Subcutaneous abdominal adipose tissue (tissue), 5 donors: ENCODE results near the gene SUCLG2.

Experiments
- H3K27ac ChIP-seq: one replicate; pipeline ENCODE4 v1.7.0; 2013; ENCODE audit warnings: low read depth, mild to moderate bottlenecking, inconsistent platforms, low read length, moderate library complexity
- H3K27me3 ChIP-seq, 5 donors: one replicate each; pipeline ENCODE4 v1.7.0; 2013; ENCODE audit warnings: low read length in 5 of 5, inconsistent platforms in 1 of 5; ENCODE audit not compliant: control insufficient read depth in 5 of 5, insufficient read depth in 4 of 5
- H3K36me3 ChIP-seq, 5 donors: one replicate each; pipeline ENCODE4 v1.7.0; 2013; ENCODE audit warnings: low read length in 5 of 5; ENCODE audit not compliant: control insufficient read depth in 5 of 5, insufficient read depth in 5 of 5
- H3K4me1 ChIP-seq, 5 donors: one replicate each; pipeline ENCODE4 v1.7.0; 2013; ENCODE audit warnings: low read length in 5 of 5, mild to moderate bottlenecking in 3 of 5, moderate library complexity in 1 of 5; ENCODE audit not compliant: control insufficient read depth in 5 of 5, insufficient read depth in 5 of 5
- H3K4me3 ChIP-seq, 5 donors: one replicate each; pipeline ENCODE4 v1.7.0; 2013; ENCODE audit warnings: low read length in 5 of 5, low read depth in 1 of 5
- H3K9ac ChIP-seq, 5 donors: one replicate each; pipeline ENCODE4 v1.7.0; 2013; ENCODE audit warnings: low read length in 5 of 5, mild to moderate bottlenecking in 4 of 5, moderate library complexity in 3 of 5
- H3K9me3 ChIP-seq, 5 donors: one replicate each; pipeline ENCODE4 v1.7.0; 2013; ENCODE audit warnings: low read length in 5 of 5; ENCODE audit not compliant: control insufficient read depth in 5 of 5
- donor health status: healthy.
- donor health status: healthy.
- donor health status: healthy.
- donor health status: healthy.
- donor health status: healthy.

The SUCLG2 gene

DNA sequence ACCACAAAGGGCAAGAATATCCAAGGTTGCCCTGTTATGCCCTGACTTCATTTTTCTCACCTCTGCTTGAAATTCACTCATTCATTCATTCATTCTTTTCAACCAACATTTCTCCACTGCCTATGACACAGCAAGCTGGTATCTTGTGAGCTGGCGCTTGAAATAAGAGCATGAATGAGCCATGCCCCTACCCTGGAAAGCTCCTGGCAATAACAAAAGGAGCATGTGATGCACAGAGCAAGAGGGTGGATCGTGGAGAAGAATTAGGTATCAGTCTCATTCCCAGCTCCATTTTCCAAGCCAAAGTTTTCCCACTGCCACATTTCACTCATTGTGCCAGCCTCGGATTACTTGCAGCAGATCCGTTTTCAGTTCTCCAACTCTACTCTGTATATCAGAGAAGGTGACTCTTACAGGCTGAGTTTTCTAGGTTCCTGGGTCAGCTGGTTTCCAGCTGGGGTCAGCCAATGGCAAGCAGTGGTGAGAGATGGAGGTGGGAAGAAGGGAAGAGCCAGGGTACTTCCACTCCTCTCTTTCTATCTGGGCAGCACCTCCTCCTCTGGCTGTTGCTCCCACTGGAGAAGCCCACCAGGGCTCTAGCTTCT lies 144.8 kb downstream of the SUCLG2 start:
- Histone ChIP-seq H3K27me3 (no peaks in the 10 kb centered on the region), H3K4me1 (no peaks in the 10 kb centered on the region), H3K27ac (no peak overlapping the region), H3K9ac (no peak overlapping the region), H3K4me3 (no peak overlapping the region), H3K9me3 (no peaks in the 10 kb centered on the region), H3K36me3 (peaks cover 12 to 20% (median 17%) of the 10 kb centered on the region in 5 donors)

DNA sequence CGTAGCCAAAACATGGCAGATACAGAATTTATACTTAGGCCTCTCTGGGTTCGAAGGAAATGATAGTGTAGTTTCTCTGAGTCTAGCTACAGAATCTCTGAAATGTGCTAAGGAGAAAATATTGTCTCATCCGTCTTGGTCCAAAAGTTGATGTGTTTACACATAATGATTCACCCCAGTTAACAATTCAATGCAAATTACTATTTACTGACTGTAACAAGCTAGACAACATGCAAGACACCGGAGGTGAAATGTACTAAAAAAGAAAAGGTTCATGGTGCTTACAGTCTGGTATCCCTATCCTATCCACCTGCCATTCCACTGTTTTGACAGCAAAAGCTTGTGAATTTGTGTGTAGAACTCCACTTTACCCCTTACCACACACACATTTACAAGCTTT lies 146.8 kb downstream of the SUCLG2 start:
- Histone ChIP-seq H3K27me3 (no peaks in the 10 kb centered on the region), H3K9ac (no peak overlapping the region), H3K9me3 (no peaks in the 10 kb centered on the region), H3K4me1 (no peaks in the 10 kb centered on the region), H3K27ac (no peak overlapping the region), H3K4me3 (no peak overlapping the region), H3K36me3 (peaks cover 6 to 20% (median 15%) of the 10 kb centered on the region in 5 donors)

DNA sequence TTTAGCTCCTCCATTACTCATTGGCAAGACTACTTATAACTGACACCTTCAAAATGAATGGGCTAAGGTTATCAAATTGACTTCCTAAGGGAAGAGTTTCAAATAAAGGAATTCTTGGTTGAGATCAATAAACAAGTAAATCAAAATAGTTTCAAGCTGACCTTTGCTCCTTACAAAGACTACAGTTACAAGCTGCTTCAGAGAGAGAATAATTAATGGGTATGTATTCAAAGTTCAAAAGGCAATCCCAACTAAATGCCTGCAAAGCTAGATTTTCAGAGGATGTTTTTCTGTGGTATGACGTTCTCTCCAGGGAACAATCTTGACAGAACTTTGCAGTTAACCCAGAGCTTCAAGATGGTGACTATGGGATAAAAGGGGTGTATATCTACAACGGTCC lies 153.7 kb downstream of the SUCLG2 start:
- Histone ChIP-seq H3K9ac (no peak overlapping the region), H3K4me1 (no peaks in the 10 kb centered on the region), H3K36me3 (peaks cover 0 to 17% (median 3%) of the 10 kb centered on the region in 5 donors), H3K27me3 (no peaks in the 10 kb centered on the region), H3K4me3 (no peak overlapping the region), H3K27ac (no peak overlapping the region), H3K9me3 (no peaks in the 10 kb centered on the region)

DNA sequence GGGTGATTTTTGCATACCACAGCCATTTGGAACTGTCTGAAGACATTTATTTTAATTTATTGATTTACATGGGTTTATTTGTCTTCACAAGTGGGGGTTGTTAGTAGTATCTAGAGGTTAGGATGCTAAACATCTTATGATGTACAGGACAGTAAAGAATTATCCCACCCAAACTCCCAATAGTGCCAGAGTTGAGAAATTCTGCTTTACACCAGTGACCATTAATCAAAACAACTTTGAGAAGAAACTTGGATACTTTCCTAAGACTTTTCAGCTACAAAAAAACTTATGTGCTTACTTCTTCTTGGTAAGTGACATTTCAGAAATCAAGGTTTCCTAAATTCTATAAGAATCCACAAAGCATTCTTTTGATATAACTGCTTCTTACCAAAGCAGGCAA lies 156.7 kb downstream of the SUCLG2 start:
- H3K9ac ChIP-seq, result no peak overlapping the region
- H3K36me3 ChIP-seq, result peaks cover 4 to 20% (median 16%) of the 10 kb centered on the region in 5 donors
- no peaks in the 10 kb centered on the region for H3K4me1 ChIP-seq
- H3K9me3 ChIP-seq, result no peaks in the 10 kb centered on the region
- no peak overlapping the region for H3K4me3 ChIP-seq
- H3K27ac ChIP-seq, result no peak overlapping the region
- no peaks in the 10 kb centered on the region for H3K27me3 ChIP-seq

DNA sequence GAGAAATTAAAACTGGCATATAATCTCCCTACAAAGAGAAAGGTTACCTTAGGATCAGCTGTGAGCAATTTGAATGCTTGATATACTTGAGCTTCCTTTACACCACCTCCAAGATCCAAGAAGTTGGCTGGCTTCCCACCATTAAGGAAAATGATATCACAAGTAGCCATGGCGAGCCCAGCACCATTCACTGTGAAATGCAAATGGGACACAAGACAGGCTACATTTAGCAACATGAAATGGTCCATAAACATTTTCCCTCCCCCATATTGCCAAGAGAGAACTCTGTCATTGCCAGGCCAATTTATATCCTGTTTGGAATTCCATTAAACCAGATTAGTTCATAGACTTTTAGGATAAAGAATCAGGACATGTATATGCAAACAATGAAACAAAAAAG lies 158.7 kb downstream of the SUCLG2 start:
- Histone ChIP-seq H3K9ac (no peak overlapping the region), H3K4me1 (no peaks in the 10 kb centered on the region), H3K27ac (no peak overlapping the region), H3K27me3 (no peaks in the 10 kb centered on the region), H3K36me3 (peaks cover 4 to 22% (median 14%) of the 10 kb centered on the region in 5 donors), H3K4me3 (no peak overlapping the region), H3K9me3 (no peaks in the 10 kb centered on the region)

DNA sequence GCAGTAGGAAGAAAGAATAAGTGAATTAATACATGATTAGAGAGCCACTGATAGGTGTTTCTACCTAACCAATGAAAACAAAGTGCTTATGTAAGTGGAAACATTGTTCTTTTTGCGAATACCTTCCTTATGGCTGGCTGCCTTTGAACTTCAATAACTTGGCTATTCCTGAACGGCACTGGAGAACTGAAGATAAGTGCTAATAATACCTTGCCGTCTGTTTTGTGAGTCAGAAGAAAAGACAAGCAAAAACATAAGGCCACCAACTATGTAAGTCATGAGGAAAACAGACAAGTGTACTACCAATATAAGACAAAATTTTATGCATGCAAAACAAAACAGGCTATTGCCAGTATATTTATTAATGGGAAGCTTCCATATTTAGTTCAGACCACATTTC lies 160.6 kb downstream of the SUCLG2 start:
- H3K4me1 ChIP-seq, result no peaks in the 10 kb centered on the region

DNA sequence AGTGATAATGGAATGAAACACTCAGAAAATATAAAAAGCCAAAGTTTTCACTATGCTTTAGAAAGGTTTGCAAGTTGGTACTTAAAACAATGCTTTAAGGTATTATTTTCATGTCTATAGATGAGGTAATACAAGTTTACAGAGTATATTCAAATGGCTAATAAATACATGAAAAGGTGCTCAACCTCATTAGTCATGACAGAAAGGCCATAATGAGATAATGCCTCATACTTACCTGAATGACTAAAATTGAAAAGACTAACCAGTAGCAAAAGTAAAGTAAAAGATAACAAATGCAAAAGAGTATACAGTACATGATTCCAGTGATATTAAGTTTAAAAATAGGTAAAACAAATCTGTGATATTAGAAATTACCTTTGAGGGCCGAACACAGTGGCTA lies 163.8 kb downstream of the SUCLG2 start:
- no peak overlapping the region for H3K27ac ChIP-seq
- no peaks in the 10 kb centered on the region for H3K9me3 ChIP-seq
- H3K4me3 ChIP-seq, result no peak overlapping the region
- H3K9ac ChIP-seq, result no peak overlapping the region
- peaks cover 4 to 21% (median 14%) of the 10 kb centered on the region in 5 donors for H3K36me3 ChIP-seq
- no peaks in the 10 kb centered on the region for H3K4me1 ChIP-seq
- no peaks in the 10 kb centered on the region for H3K27me3 ChIP-seq

More for the DNA sequence above, 160.6 kb downstream of the SUCLG2 start:
- Histone ChIP-seq H3K9ac (no peak overlapping the region), H3K27me3 (no peaks in the 10 kb centered on the region), H3K9me3 (no peaks in the 10 kb centered on the region), H3K27ac (no peak overlapping the region), H3K36me3 (peaks cover 4 to 22% (median 14%) of the 10 kb centered on the region in 5 donors), H3K4me3 (no peak overlapping the region)

DNA sequence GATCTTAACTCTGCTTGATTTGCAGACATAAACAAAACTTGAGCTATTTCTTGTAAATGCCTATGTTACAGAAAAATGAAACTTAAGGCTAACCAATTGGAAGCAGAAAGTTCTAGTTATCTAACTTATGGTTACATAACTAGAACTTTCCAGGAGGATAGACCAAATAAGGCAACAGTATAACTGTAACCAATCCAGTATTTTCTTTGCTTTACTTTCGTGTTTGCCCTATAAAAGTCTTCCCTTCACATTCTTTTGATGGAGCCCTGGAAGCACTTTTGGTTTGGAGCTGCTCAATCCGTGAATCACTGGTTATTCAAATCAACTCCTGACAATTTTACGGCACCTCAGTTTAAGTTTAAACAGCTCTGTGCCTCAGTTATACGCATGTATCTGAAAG lies 164.6 kb downstream of the SUCLG2 start:
- Histone ChIP-seq H3K9me3 (no peaks in the 10 kb centered on the region), H3K27ac (no peak overlapping the region), H3K36me3 (peaks cover 3 to 14% (median 9%) of the 10 kb centered on the region in 5 donors), H3K4me1 (no peaks in the 10 kb centered on the region), H3K9ac (no peak overlapping the region), H3K4me3 (no peak overlapping the region), H3K27me3 (no peaks in the 10 kb centered on the region)

DNA sequence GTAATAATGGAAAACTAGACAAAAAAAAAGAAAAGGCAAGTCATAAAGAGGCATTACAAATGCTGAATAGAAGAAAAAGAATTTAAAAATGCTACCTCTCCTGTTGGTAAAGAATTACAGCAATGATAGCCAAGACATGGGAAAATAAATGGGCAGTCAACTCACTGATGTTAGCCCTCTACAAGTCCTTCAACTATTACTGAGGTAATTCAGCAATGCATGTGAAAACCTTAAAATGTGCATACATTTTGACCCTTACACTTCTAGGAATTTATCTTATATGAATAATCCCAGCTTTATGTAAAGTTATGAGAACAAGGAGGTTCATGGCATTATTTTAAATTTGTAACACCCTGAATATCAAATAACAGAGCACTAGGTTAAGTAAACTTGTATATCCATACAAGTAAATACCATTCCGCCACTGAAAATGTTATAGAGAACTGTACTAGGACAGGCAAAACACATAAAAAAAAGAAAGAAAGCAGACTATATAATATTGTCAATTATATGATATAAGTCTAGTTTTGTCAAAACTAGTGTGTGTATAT lies 166.8 kb downstream of the SUCLG2 start:
- Histone ChIP-seq H3K4me1 (no peaks in the 10 kb centered on the region), H3K9ac (no peak overlapping the region), H3K4me3 (no peak overlapping the region)

DNA sequence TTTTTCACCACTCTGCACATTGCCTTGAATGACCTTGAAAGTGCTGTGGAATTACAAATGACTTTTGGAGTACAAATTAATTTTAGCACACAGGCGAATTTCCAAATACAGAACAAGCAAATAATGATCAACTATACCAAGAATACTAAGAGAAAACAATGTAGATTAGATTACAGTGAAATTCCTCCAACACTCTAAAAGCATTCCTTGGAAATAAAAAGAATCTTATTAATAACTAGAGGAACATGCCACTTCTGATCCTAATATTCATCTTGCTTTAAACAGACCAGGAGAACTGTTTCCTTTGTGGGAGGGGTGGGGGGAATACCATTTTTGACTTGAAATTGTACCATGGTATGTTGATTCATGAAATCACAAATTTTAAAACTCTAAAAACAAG lies 167.5 kb downstream of the SUCLG2 start:
- no peak overlapping the region for H3K4me3 ChIP-seq
- H3K27ac ChIP-seq, result no peak overlapping the region
- no peak overlapping the region for H3K9ac ChIP-seq
- peaks cover 0 to 5% (median 4%) of the 10 kb centered on the region in 5 donors for H3K36me3 ChIP-seq
- H3K4me1 ChIP-seq, result no peaks in the 10 kb centered on the region
- H3K27me3 ChIP-seq, result no peaks in the 10 kb centered on the region
- no peaks in the 10 kb centered on the region for H3K9me3 ChIP-seq

More for the DNA sequence above, 166.8 kb downstream of the SUCLG2 start:
- Histone ChIP-seq H3K27ac (no peak overlapping the region), H3K27me3 (no peaks in the 10 kb centered on the region), H3K9me3 (no peaks in the 10 kb centered on the region), H3K36me3 (peaks cover 0 to 7% (median 4%) of the 10 kb centered on the region in 5 donors)
